Activated CD4-positive, alpha-beta T cell treated with anti-CD3 and anti-CD28 coated beads, Interleukin-2, amount 50 U/mL, for 48 hours (primary cell): ENCODE measurements around the gene PTTG2.

ENCODE experiments used
- DNase-seq, 2 experiments: peaks; one replicate each; pipeline ENCODE4 v3.0.0-alpha.2; 2020

PTTG2 gene

DNA sequence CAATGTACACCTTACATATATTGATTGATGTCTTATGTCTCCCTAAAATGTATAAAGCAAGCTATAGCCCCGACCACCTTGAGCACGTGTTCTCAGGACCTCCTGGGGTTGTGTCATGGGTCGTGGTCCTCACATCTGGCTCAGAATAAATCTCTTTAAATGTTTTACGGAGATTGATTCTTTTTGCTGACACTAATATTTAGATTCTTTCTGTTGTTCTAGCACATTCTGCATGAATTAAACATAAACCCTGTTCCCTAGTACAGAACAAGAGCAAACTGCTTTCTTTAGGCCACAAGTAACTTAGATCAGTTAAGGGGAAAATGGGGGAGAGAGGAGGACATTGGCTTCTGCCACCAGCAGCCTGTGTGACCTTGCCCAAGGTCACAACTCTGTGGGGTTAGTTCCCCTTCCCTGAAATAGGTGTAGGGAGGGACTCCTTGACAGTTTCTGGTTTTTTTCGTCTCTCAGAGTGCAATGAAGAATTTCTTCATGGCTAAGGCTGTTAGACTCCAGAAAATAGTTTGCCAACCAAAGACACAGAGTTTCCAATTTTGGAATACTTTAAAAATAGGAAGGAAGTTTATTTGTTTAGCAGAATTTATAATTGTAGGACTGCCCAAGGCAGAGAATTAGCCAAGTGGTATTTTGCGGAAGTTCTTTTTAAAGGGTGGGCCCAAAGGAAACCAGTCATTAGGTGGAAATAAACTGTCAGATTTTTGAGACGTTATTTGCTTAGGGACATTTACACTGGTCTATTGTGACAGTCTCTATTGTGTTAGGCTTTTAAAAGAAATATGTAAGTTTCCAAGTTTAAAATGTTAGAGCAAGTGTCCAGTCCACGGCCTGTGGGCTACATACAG, 29.4 kb downstream of the PTTG2 start:
- no peak for DNase-seq

- no peak for DNase-seq
Measured at GRCh38 chr4:37990731-37991245, 30.6 kb downstream of the PTTG2 start.

DNA sequence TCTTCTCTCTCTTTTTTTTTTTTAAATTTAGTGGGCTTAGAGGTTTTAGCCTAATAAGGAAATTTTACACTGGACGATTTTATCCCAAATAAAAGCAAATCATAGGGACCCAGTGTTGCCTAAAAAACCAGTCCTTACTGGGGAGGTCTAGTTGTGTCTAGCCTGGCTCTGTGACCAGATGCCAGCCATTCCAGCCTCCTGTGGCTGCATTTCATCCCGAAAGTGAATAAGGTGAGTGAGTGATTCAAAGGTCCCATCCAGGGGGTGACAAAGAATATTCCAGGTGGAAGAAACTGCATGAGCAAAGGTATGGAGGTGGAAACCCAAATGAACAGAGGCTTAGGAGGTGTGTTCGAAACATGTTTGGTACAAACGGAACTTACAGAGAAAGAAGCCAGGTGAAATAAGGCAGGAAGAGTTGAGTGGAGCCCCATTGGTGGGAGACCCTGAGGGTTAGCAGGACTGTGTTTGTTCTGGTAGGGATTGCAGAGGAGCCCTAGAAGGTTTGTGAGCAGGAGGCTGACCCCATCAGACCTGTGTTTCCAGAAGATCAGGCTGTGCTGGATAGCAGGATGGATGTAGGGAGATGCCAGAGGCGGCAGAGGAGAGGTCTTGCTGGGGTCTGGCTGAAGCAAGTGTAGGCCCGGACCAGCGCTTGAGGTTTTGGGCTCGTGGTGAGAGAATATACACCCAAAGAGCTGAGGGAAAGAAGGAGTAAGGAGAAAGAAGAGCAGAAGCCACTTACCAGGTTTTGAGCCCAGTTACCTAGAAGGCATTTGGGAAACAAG, 31.6 kb downstream of the PTTG2 start:
- no peak for DNase-seq

GRCh38 chr4:37993806-37994205, 33.6 kb downstream of the PTTG2 start:
- no peak for DNase-seq

GRCh38 chr4:37994569-37994968, 34.4 kb downstream of the PTTG2 start:
- DNase-seq: no peak

DNA sequence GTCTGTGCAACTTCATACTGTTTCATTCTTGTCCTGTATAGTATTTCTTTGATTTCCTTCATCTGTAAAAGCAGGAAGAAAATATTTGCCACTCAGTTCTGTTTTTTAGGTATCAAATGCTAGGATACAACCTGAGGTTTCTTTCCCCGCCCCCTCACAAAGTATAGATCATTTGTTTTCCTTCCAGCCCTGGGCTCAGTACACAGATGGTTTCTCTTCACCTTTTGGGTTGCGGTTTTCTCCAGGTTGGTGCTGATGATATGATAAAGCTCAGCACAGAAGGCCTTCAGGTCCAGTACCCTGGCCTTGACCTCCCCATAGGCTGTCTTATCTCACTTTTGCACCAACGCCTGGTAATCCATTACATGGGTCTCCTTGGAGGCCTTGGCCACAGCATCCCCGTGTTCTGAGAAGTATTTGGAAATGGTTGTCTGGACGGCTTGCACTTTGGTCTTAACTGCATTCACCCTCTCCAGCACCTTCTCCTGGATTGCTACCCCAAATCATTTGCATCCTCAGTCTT, 35.2 kb downstream of the PTTG2 start:
- DNase-seq: no peak

DNA sequence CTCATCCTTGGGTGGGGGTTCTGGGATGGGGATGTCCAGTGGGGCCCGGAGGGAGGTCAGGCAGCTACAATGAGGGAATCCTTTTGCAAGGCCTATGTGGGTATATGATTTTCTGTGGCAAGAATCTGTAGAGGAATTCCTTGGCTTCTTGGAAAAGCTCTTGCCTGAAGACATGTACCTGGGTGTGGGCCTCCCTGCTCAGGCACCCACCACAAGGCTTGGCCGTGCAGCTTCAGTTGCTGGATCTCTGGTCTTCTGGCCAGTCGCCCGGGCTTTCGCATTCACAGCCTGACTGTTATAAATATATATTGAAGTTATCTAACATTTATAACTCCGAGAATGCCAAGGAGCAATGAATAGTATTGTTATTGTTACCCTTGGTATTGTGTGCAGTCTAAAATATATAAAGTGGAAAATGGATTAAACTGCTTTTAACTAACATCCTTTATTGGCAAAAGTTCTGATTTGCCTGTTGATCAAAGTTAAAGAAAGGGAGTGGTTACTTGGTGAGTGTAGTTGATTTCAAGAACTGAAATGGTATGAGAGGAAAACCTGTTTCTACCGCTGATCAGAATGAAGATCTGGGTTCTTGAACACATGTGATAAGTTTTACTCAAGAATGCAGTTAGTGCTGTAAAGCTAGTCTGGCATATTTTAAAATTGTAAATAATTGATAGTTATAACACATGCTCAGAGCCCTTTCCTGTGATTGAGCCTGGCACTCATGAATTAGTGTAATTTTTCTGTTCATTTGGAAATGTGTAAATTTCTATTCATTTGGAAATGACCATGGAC, 36.0 kb downstream of the PTTG2 start:
- DNase-seq: no peak

- no peak for DNase-seq
Measured at GRCh38 chr4:37998226-37998625, 38.0 kb downstream of the PTTG2 start.

- no peak for DNase-seq
Measured at GRCh38 chr4:37999000-37999716, 39.0 kb downstream of the PTTG2 start.

DNA sequence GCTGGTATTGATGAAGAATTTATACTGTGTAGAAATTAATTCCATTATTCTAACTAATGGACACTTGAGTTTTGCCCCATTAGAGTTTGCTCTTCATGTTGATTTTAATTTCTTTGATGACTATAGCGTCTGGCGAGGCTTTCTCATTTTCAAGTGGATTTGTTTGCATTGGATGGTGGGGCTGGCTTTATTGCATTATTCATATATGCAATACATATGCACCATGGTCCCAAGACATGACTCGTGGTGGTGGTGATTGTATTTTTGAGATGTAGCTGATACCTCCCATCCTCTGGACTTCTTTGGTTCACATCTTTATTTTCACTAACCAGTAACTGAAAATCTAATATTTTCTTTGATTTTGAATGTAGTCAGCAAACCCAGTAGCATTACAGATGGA, 39.8 kb downstream of the PTTG2 start:
- no peak for DNase-seq

DNA sequence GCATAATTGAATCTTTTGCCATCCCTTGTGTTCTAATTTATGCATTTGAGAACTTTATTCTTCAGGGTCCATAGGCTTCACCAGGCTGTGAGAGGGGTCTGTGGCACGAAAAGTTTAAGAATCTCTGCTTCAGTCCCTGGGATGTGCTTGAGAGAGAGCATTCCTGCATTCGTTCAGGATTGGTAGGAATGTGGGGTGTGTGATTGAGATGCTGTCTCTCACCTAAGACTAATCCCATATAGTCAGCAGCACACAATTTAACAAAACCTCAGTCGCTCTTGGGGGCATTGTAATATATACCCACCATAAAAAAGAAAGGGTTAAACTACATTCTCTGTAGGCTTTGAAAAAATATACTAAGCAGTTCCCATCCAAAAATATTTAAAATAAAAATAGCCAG, 41.7 kb downstream of the PTTG2 start:
- DNase-seq: no peak

DNA sequence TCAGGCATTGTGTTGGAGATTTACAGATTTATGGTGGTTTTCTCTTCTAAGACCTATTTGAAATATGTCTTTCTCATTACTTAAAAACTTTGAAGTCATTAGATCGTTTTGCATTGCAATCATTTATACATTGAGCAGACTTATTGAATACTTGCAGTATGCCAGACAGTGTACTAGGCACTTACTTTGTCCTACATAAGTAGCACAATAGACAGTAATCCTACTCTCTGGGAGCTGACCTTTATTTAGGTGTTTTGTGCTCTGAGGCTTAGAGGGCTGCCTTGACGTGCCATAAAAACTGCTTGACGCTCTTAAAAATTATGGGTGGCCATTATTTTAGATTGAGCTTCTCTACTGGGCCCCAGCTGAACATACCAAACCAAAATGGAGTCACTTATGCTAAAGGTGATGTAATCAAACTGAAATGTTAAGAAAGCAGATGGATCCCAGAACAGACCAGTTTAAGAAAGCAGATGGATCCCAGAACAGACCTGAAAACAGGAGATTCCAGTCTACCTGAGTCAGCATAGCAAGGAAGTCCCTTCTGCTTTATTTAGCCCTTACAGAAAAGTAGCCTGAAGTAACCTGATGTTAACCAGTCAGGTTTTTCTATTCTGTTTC, 42.4 kb downstream of the PTTG2 start:
- DNase-seq: no peak

DNA sequence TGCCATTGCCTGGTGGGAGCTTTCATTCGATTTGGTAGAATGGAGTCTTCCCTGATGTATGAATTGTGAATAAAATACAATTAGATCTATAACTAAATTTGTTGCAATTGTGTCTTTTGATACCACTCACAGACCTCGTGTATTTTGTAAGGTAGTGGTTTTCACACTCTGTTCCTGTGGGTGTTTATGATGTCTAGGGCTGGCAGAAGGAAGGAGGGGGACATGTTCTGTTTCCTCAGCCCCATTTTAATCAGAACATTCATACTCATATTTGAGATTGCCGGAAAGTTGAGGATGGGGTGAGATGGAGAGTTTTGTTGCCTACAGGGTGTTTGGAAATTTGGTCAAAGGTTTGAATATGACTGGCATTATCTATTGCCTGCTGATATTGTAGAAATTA, 42.9 kb downstream of the PTTG2 start:
- no peak for DNase-seq

DNA sequence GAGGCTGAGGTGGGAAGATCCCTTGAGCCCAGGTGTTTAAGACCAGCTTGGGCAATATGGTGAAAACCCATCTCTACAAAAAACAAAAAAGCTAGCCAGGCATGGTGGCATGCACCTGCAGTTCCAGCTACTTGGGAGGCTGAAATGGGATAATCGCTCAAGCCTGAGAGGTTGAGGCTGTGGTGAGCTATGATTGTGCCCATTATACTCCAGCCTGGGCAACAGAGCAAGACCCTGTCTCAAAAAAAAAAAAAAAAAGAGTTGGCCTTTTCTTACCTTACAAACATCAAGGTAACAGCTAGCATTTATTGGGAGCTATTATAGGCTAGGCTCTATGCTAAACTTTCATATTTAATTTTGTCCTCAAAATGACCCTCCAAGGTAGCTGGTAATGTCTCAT, 43.4 kb downstream of the PTTG2 start:
- no peak for DNase-seq

GRCh38 chr4:38004062-38004461, 43.9 kb downstream of the PTTG2 start:
- DNase-seq: no peak

DNA sequence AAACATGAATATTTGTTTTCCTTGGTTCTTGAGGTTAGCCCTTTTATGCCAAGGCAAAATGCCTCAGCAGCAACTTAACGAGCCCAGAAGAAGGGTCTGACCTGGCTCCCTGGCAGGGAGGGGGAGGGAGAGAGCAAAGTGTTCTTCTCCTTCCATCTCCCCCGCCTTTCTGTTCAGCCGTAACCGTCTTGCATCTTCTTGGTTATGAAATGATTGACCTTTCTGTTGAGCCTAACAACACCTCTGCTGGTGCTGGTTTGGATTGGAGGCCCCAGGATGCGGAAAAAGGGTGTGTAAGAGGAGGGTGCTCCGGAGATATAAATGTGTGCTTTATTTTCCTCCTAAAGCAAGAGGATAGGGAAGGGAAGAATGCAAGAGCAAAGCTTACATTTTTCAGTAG, 44.7 kb downstream of the PTTG2 start:
- no peak for DNase-seq

DNA sequence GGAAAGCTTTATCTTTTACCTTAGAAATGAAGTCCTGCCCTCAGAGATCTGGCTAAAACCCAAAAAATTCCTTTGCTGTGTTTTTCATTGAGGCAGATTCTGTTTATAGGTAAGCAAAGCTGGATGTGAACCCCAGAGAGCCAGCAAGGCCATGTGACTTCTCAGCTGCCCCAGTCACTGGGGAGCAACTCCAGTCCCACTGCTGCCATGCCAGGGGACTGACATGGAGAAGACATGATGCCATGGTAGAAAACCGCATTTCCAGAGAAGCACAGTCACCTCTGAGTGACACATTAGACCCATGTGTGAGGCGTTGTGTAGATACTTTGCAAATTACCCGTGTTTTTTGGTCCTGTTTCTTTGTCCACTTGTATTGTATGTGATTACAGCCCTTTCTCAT, 45.4 kb downstream of the PTTG2 start:
- no peak for DNase-seq

- DNase-seq: no peak
Measured at GRCh38 chr4:38007645-38008044, 47.4 kb downstream of the PTTG2 start.

GRCh38 chr4:38008571-38009021, 48.4 kb downstream of the PTTG2 start:
- DNase-seq: no peak

GRCh38 chr4:38009421-38009820, 49.2 kb downstream of the PTTG2 start:
- no peak for DNase-seq

- no peak for DNase-seq
Measured at GRCh38 chr4:38009949-38010348, 49.8 kb downstream of the PTTG2 start.
